HepG2 (cell line): ENCODE results near the gene CNTRL. TPM values are rescaled to one million over a fixed set of nuclear protein-coding genes. Genes with fewer than 3 reads are reported as not detected.

Experiments used
- ATAC-seq: fragments of 200-7000 bp; cut with Tn5 transposase; 3 replicates; pipeline ENCODE4 v1.9.1; 2020; ENCODE audit warnings: mild to moderate bottlenecking, moderate library complexity
- Bru-seq: library from RNA; stranded (reverse); fragments of 400-500 nt; gene quantifications from one replicate; lab custom pipeline; 2021; lab: Mats Ljungman, UMichigan
- BruChase-seq, 2 experiments: library from RNA; stranded (reverse); fragments of 400-500 nt; gene quantifications; one replicate each; lab custom pipeline; 2021; lab: Mats Ljungman, UMichigan
- BruUV-seq: library from RNA; stranded (reverse); fragments of 400-500 nt; replicated peaks from 2 replicates; lab custom pipeline; 2021; lab: Mats Ljungman, UMichigan
- CTCF ChIA-PET: fragments of 300-600 bp; formaldehyde crosslinking; extraction: SDS; loops from one replicate; lab custom pipeline; 2021; ENCODE audit warnings: low total read pairs, inconsistent platforms, low intra/inter-chr PET ratio; lab: Yijun Ruan, JAX
- POLR2A ChIA-PET: fragments of 350-600 bp; sonication (Branson Sonifier 250); formaldehyde crosslinking; loops from one replicate; lab custom pipeline; 2020; ENCODE audit warnings: antibody characterized with exemption, inconsistent platforms; lab: Yijun Ruan, JAX
- DNase-seq: peaks from one replicate; pipeline ENCODE4 v3.0.0-alpha.2; 2015; ENCODE audit warnings: low spot score
- FAIRE-seq: peaks from 3 replicates; lab custom pipeline; 2011; peaks lifted over from hg19 to GRCh38; lab: Jason Lieb, UNC
- H2AFZ ChIP-seq: one replicate; pipeline ENCODE4 v1.6.1; 2011; ENCODE audit warnings: low read length, inconsistent platforms
- H3K27ac ChIP-seq: fragments of 300-600 bp; 3 replicates; pipeline ENCODE4 v1.8.0; 2011; ENCODE audit warnings: mixed run types, mild to moderate bottlenecking, mixed read lengths, low read length, inconsistent platforms; ENCODE audit not compliant: insufficient read depth; ENCODE audit errors: extremely low read length
- H3K27me3 ChIP-seq, 2 experiments: fragments of 200-600 bp in 1 of 2; 2 replicates in 1 of 2; 3 replicates in 1 of 2; pipeline versions ENCODE4 v1.6.0 to v1.8.0; 2011; ENCODE audit warnings: low read length in 2 of 2, mild to moderate bottlenecking in 2 of 2, moderate library complexity in 2 of 2, inconsistent platforms in 1 of 2; ENCODE audit not compliant: insufficient read depth in 2 of 2, control insufficient read depth in 1 of 2
- H3K36me3 ChIP-seq, 2 experiments: fragments of 200-600 bp in 1 of 2; replicated peaks in 1 of 2; 2 replicates in 1 of 2; 3 replicates in 1 of 2; pipeline versions ENCODE4 v1.5.1 to v1.8.0; 2011; ENCODE audit warnings: low read length in 2 of 2, inconsistent platforms in 1 of 2; ENCODE audit not compliant: insufficient read depth in 2 of 2, control insufficient read depth in 1 of 2
- H3K4me1 ChIP-seq: 2 replicates; pipeline ENCODE4 v1.5.1; 2012; ENCODE audit warnings: low read length, inconsistent platforms; ENCODE audit not compliant: insufficient read depth
- H3K4me2 ChIP-seq: 2 replicates; pipeline ENCODE4 v1.6.0; 2011; ENCODE audit warnings: low read depth, low read length, inconsistent platforms
- H3K4me3 ChIP-seq, 3 experiments: fragments of 200-600 bp in 1 of 3; sonication (generic), shearing (Covaris generic) in 1 of 3; replicated peaks in 1 of 3; 2 replicates each; pipeline ENCODE4 v1.5.1; 2011 to 2016; ENCODE audit warnings: low read length in 3 of 3, inconsistent platforms in 2 of 3, low read depth in 2 of 3, mild to moderate bottlenecking in 2 of 3, control low read depth in 1 of 3, mixed read lengths in 1 of 3; ENCODE audit not compliant: insufficient read depth in 1 of 3
- H3K79me2 ChIP-seq: one replicate; pipeline ENCODE4 v1.6.1; 2011; ENCODE audit warnings: low read length, inconsistent platforms; ENCODE audit not compliant: insufficient read depth
- H3K9ac ChIP-seq: 2 replicates; pipeline ENCODE4 v1.6.0; 2011; ENCODE audit warnings: mild to moderate bottlenecking, low read depth, low read length, inconsistent platforms; ENCODE audit not compliant: insufficient read depth
- H3K9me3 ChIP-seq: 2 replicates; pipeline ENCODE4 v1.5.1; 2012; ENCODE audit warnings: mild to moderate bottlenecking, low read length
- H4K20me1 ChIP-seq: 2 replicates; pipeline ENCODE4 v1.6.0; 2011; ENCODE audit warnings: inconsistent platforms, mild to moderate bottlenecking, low read length, moderate library complexity; ENCODE audit not compliant: insufficient read depth
- ARID2 ChIP-seq: sonication (generic); formaldehyde crosslinking; IDR thresholded peaks from 2 replicates; pipeline ENCODE4 v1.8.1; 2022; ENCODE audit warnings: mild to moderate bottlenecking, missing genetic modification reagents, borderline replicate concordance
- ASH2L ChIP-seq: fragments of 300-600, 200-600 bp; sonication (generic); IDR thresholded peaks from 2 replicates; pipeline ENCODE4 v1.7.0; 2017; ENCODE audit warnings: low read depth, mild to moderate bottlenecking, moderate library complexity, mixed read lengths, low read length; ENCODE audit not compliant: insufficient read length
- ATF1 ChIP-seq: IDR thresholded peaks from 2 replicates; pipeline ENCODE4 v1.6.1; 2016; ENCODE audit warnings: mild to moderate bottlenecking, control low read depth
- CBX1 ChIP-seq: IDR thresholded peaks from one replicate; pipeline ENCODE4 v1.6.1; 2016; ENCODE audit warnings: antibody characterized with exemption, low read depth
- FOXJ3 ChIP-seq: sonication (generic); formaldehyde crosslinking; IDR thresholded peaks from 2 replicates; pipeline ENCODE4 v1.4.0; 2020; ENCODE audit warnings: missing genetic modification reagents, mild to moderate bottlenecking, borderline replicate concordance
- GABPB1 ChIP-seq: IDR thresholded peaks from 2 replicates; pipeline ENCODE4 v1.6.1; 2016; ENCODE audit warnings: mild to moderate bottlenecking, missing genetic modification reagents, moderate library complexity, missing compliant biosample characterization
- HDAC2 ChIP-seq: sonication (generic); formaldehyde crosslinking; IDR thresholded peaks from 2 replicates; pipeline ENCODE4 v1.4.0; 2020; ENCODE audit warnings: missing genetic modification reagents
- HHEX ChIP-seq: IDR thresholded peaks from 2 replicates; pipeline ENCODE4 v1.6.1; 2016; ENCODE audit warnings: control low read depth
- SIX4 ChIP-seq: sonication (generic); formaldehyde crosslinking; IDR thresholded peaks from 2 replicates; pipeline ENCODE4 v1.4.0; 2020; ENCODE audit warnings: missing genetic modification reagents
- SP140L ChIP-seq: sonication (generic); formaldehyde crosslinking; IDR thresholded peaks from 2 replicates; pipeline ENCODE4 v1.4.0; 2020; ENCODE audit warnings: missing genetic modification reagents, borderline replicate concordance
- SP2 ChIP-seq: sonication (generic); formaldehyde crosslinking; IDR thresholded peaks from 2 replicates; pipeline ENCODE4 v1.5.1; 2020; ENCODE audit warnings: mild to moderate bottlenecking, missing genetic modification reagents
- ZBTB44 ChIP-seq: sonication (generic); formaldehyde crosslinking; IDR thresholded peaks from 2 replicates; pipeline ENCODE4 v1.4.0; 2020; ENCODE audit warnings: missing genetic modification reagents
- ZNF230 ChIP-seq: sonication (generic); formaldehyde crosslinking; IDR thresholded peaks from 2 replicates; pipeline ENCODE4 v1.4.0; 2020; ENCODE audit warnings: mild to moderate bottlenecking, missing genetic modification reagents
- ZNF33A ChIP-seq: sonication (generic); formaldehyde crosslinking; IDR thresholded peaks from 2 replicates; pipeline ENCODE4 v1.5.1; 2020; ENCODE audit warnings: missing genetic modification reagents, mild to moderate bottlenecking, moderate library complexity, borderline replicate concordance
- ZNF670 ChIP-seq: sonication (generic); formaldehyde crosslinking; IDR thresholded peaks from 2 replicates; pipeline ENCODE4 v1.8.0; 2022; ENCODE audit warnings: mild to moderate bottlenecking, missing genetic modification reagents, borderline replicate concordance
- ZNF747 ChIP-seq: sonication (generic); formaldehyde crosslinking; IDR thresholded peaks from 2 replicates; pipeline ENCODE4 v1.8.1; 2023; ENCODE audit warnings: missing genetic modification reagents, mild to moderate bottlenecking, borderline replicate concordance
- ZSCAN21 ChIP-seq: sonication (generic); formaldehyde crosslinking; IDR thresholded peaks from 2 replicates; pipeline ENCODE4 v1.8.0; 2022; ENCODE audit warnings: mild to moderate bottlenecking, missing genetic modification reagents, moderate library complexity, borderline replicate concordance
- WGBS: methylation state at CpG from one replicate; pipeline ENCODE4 v1.1.6; 2017; ENCODE audit warnings: low lambda C conversion rate; 5-methylcytosine and 5-hydroxymethylcytosine counted together
- in situ Hi-C: cut with HindIII; loops from 2 replicates; pipeline ENCODE4 v1.10.0; 2017; ENCODE audit warnings: low pct_unique_long_range_greater_than_20kb; ENCODE audit not compliant: extremely low pct_ligation_motif_present
- intact Hi-C: fragments of 100-400 bp; cut with micrococcal nuclease; formaldehyde crosslinking; loops from one replicate; pipeline ENCODE4 v1.10.0; 2022; ENCODE audit not compliant: unreplicated experiment
- long read RNA-seq, 2 experiments: library from RNA in 1 of 2; library from polyadenylated mRNA in 1 of 2; stranded (forward) in 1 of 2; unstranded in 1 of 2; transcript quantifications; one replicate each; pipeline ENCODE4 v2.0.0, GENCODE V29; 2019 to 2022
- polyA minus RNA-seq, 3 experiments: library from RNA; depleted of rRNA, polyadenylated mRNA; stranded (reverse); fragments of >200 nt; gene quantifications; 2 replicates each; pipeline ENCODE4 v1.2.3, GENCODE V29; 2011; ENCODE audit warnings: low replicate concordance in 1 of 3
- polyA plus RNA-seq, 8 experiments: library from polyadenylated mRNA; depleted of rRNA in 3 of 8; stranded (reverse) in 7 of 8; unstranded in 1 of 8; fragments of >200 nt; fragmentation: Illumina TruSeq in 4 of 8; extraction: Trizol in 4 of 8; gene quantifications; 2 replicates each; pipeline versions ENCODE4 v1.2.1 to v1.2.3, GENCODE V29; 2011 to 2016; ENCODE audit warnings: low read depth in 4 of 8, missing spikeins in 1 of 8, mixed read lengths in 1 of 8; ENCODE audit not compliant: insufficient read depth in 1 of 8
- total RNA-seq, 5 experiments: library from RNA; depleted of rRNA; stranded (reverse); fragments of >200 nt; fragmentation: Illumina TruSeq; extraction: Trizol; gene quantifications; 2 replicates each; pipeline ENCODE4 v1.2.3, GENCODE V29; 2016; ENCODE audit warnings: low read depth in 1 of 5

CNTRL gene
- total RNA-seq (2016; rRNA removed; fragmentation: Illumina TruSeq; extraction: Trizol): 11.8 and 14.4 TPM in 2 replicates
- 4.7 and 4.8 TPM in 2 replicates for total RNA-seq (2016; cell fraction: cytosol; rRNA removed; fragmentation: Illumina TruSeq; extraction: Trizol; ENCODE audit: low read depth)
- total RNA-seq (2016; cell fraction: insoluble cytoplasmic fraction; rRNA removed; fragmentation: Illumina TruSeq; extraction: Trizol): 10.7 and 14.1 TPM in 2 replicates
- total RNA-seq (2016; cell fraction: membrane; rRNA removed; fragmentation: Illumina TruSeq; extraction: Trizol): 4.7 and 5.0 TPM in 2 replicates
- total RNA-seq (2016; cell fraction: nucleus; rRNA removed; fragmentation: Illumina TruSeq; extraction: Trizol): 12.3 and 17.2 TPM in 2 replicates
- 6.1 and 7.5 TPM in 2 replicates for polyA plus RNA-seq (2011; rRNA removed)
- polyA plus RNA-seq (2011; cell fraction: cytosol; rRNA removed): 4.1 and 4.2 TPM in 2 replicates
- 9.1 and 9.5 TPM in 2 replicates for polyA plus RNA-seq (2011; cell fraction: nucleus; rRNA removed)
- 6.3 and 8.4 TPM in 2 replicates for polyA plus RNA-seq (2012)
- polyA plus RNA-seq (2016; cell fraction: cytosol; fragmentation: Illumina TruSeq; extraction: Trizol; ENCODE audit: low read depth): 0.28 and 0.37 TPM in 2 replicates
- polyA plus RNA-seq (2016; cell fraction: insoluble cytoplasmic fraction; fragmentation: Illumina TruSeq; extraction: Trizol; ENCODE audit: low read depth): 10.8 and 10.9 TPM in 2 replicates
- 1.1 and 1.5 TPM in 2 replicates for polyA plus RNA-seq (2016; cell fraction: membrane; fragmentation: Illumina TruSeq; extraction: Trizol; ENCODE audit: low read depth)
- polyA plus RNA-seq (2016; cell fraction: nucleus; fragmentation: Illumina TruSeq; extraction: Trizol; ENCODE audit: insufficient read depth, low read depth): 15.8 and 17.4 TPM in 2 replicates
- polyA minus RNA-seq (2011; rRNA and poly(A)+ RNA removed; ENCODE audit: low replicate concordance): 7.3 and 10.6 TPM in 2 replicates
- 6.8 TPM in 2 replicates for polyA minus RNA-seq (2011; cell fraction: cytosol; rRNA and poly(A)+ RNA removed)
- polyA minus RNA-seq (2011; cell fraction: nucleus; rRNA and poly(A)+ RNA removed): 22.9 and 30.5 TPM in 2 replicates
- Bru-seq, nascent RNA: percentile 56 among the genes with signal in this experiment
- BruChase-seq, experiment 1, labeled RNA remaining after a 6-hour chase: percentile 57 among the genes with signal in this experiment
- percentile 58 among the genes with signal in this experiment for BruChase-seq, experiment 2, labeled RNA remaining after a 2-hour chase
- long read RNA-seq, experiment 1, partial matches to known transcripts: 5 of 7 reads
- long read RNA-seq, experiment 1, other reads (novel, unspliced or antisense): 1 of 7 reads
- long read RNA-seq, experiment 2, partial matches to known transcripts: 5 of 7 reads
- long read RNA-seq, experiment 2, other reads (novel, unspliced or antisense): 2 of 7 reads

- Histone ChIP-seq H3K79me2 (no peaks in the 10 kb centered on the region), H3K9ac (peak within 1 kb of the TSS; percentile 76), H3K4me2 (peak within 1 kb of the TSS; percentile 83), H3K4me3 (peak within 1 kb of the TSS; percentile 68 to 81 (median 81)), H3K9me3 (no peaks in the 10 kb centered on the region), H3K36me3 (no peaks in the 10 kb centered on the region), H3K27me3 (no peaks in the 10 kb centered on the region), H3K27ac (peak within 1 kb of the TSS; percentile 73), H3K4me1 (peaks cover 24% of the 10 kb centered on the region), H4K20me1 (no peaks in the 10 kb centered on the region), H2AFZ (peak within 1 kb of the TSS; percentile 64)
- FAIRE-seq (no peak), DNase-seq (peak; percentile 71), ATAC-seq (peak; percentile 91)
- intact Hi-C loops: no loop called here
- ChIA-PET POLR2A (interaction anchor here (0.8 kb wide), 1 partner anchor 19 kb away, joined by 4 read pairs; no protein-coding TSS in a partner anchor), CTCF (no interaction called here)
- TSS peak; percentile 79 for BruUV-seq
- 2% methylated on average over 15 of the region's 85 CpGs for WGBS
- in situ Hi-C loops: no loop called here
- TF ChIP-seq GABPB1 (CRISPR knock-in tag) (peak; percentile 91), CBX1 (no peak), ARID2 (peak; percentile 84; the same call in 1 of the 2 replicates), HDAC2 (CRISPR knock-in tag) (peak; percentile 90), SP140L (CRISPR knock-in tag) (peak; percentile 33; the same call in 1 of the 2 replicates), SP2 (CRISPR knock-in tag) (no peak), ZNF230 (CRISPR knock-in tag) (peak; percentile 97), ZNF670 (peak; percentile 92; the same call in 1 of the 2 replicates), ZBTB44 (CRISPR knock-in tag) (no peak), ZSCAN21 (peak; percentile 90; the same call in 1 of the 2 replicates), ZNF33A (peak; percentile 86; the same call in 1 of the 2 replicates), ATF1 (CRISPR knock-in tag) (no peak), FOXJ3 (peak; percentile 83), HHEX (CRISPR knock-in tag) (no peak), ZNF747 (CRISPR knock-in tag) (peak; percentile 83), SIX4 (CRISPR knock-in tag) (no peak; the same call in 1 of the 2 replicates), ASH2L (peak; percentile 95)
Observed at GRCh38 chr9:121074370-121075250, at the start of gene CNTRL. TSS of gene CNTRL (plus strand) at chr9:121074955. CDS start at chr9:121088327, 13,372 bp downstream.
